Pancreas (tissue), 10 donors: ENCODE measurements around the gene HNRNPA3. TPM values are rescaled to one million over a fixed set of nuclear protein-coding genes. Genes with fewer than 3 reads are reported as not detected.
A peak's percentile ranks its signal among the peaks of the same experiment; 100 is the strongest.

Experiments used
- ATAC-seq, 4 donors: fragments of 200-7000 bp; cut with Tn5 transposase; one replicate each; pipeline versions ENCODE4 v1.8.0 to v1.9.1; 2020; ENCODE audit warnings: mild to moderate bottlenecking in 4 of 4, moderate library complexity in 4 of 4
- DNase-seq, 6 donors: peaks; one replicate each; pipeline ENCODE4 v3.0.0-alpha.2; 2020
- FAIRE-seq: peaks from 2 replicates; lab custom pipeline; 2012; peaks lifted over from hg19 to GRCh38; lab: Jason Lieb, UNC
- H3K27ac ChIP-seq, 4 donors: fragments of 200-600 bp; sonication (generic); 1 replicate in 3 of 4; 2 replicates in 1 of 4; pipeline versions ENCODE4 v1.5.0 to v1.8.0; 2020
- H3K27me3 ChIP-seq, 4 donors: fragments of 200-600 bp; one replicate each; pipeline ENCODE4 v1.8.0; 2021
- H3K36me3 ChIP-seq, 3 donors: fragments of 200-600 bp; sonication (generic) in 1 of 3; one replicate each; pipeline versions ENCODE4 v1.5.0 to v1.8.0; 2020 to 2021
- H3K4me1 ChIP-seq, 3 donors: fragments of 200-600 bp; one replicate each; pipeline ENCODE4 v1.8.0; 2021
- H3K4me3 ChIP-seq, 4 donors: fragments of 200-600 bp; sonication (generic) in 2 of 4; one replicate each; pipeline versions ENCODE4 v1.5.0 to v1.8.0; 2020 to 2021
- H3K9me3 ChIP-seq, 4 donors: fragments of 200-600 bp; one replicate each; pipeline ENCODE4 v1.8.0; 2021
- WGBS, 2 donors: extraction: QIAGEN DNeasy Blood & Tissue Kit; methylation state at CpG; one replicate each; pipeline ENCODE4 v1.1.7; 2013; 5-methylcytosine and 5-hydroxymethylcytosine counted together
- intact Hi-C, 3 donors: fragments of 100-400 bp; cut with DNase I; formaldehyde crosslinking; loops; one replicate each; pipeline versions ENCODE4 v1.11.1 to v1.14.2; 2022
- polyA plus RNA-seq, 2 donors: library from polyadenylated mRNA; stranded (reverse); fragments of 200-250 nt; gene quantifications; one replicate each; pipeline ENCODE4 v1.2.3, GENCODE V29; 2013
- total RNA-seq, 6 donors: library from RNA; stranded (reverse); fragmentation: NEBNext Ultra II Directional in 4 of 6; extraction: Animal tissue kit (Norgen Biotek cat#: 25700) in 4 of 6; gene quantifications; one replicate each; pipeline versions ENCODE4 v1.2.1 to v1.2.4, GENCODE V29; 2021 to 2023
- TF ChIP-seq, protein P1 (sequence below), 4 donors: fragments of 200-600 bp; sonication (generic) in 3 of 4; IDR thresholded peaks; one replicate each; pipeline versions ENCODE4 v1.5.0 to v1.8.0; 2021; ENCODE audit warnings: antibody characterized with exemption in 4 of 4
- donor health status: healthy with polysubstance abuse.
- donor health status: DM: no; HTN: no; CAD: no; lungs with moderate emphysema.
- donor health status: DM: no; HTN: no; CAD: no.
- donor health status: control.
- donor health status: control.
- donor health status: Bipolar disorder and iron deficiency.
- donor health status: DM: yes; HTN: yes; CAD: no.
- donor health status: DM: no; HTN: no; CAD: no.
- donor health status: DM: no; HTN: no; CAD: no.
- donor health status: DM: yes; HTN: yes; CAD: no.

The HNRNPA3 gene
- total and polyA plus RNA-seq, 8 donors, result 30.3 to 96.8 (median 70.0) TPM

DNA sequence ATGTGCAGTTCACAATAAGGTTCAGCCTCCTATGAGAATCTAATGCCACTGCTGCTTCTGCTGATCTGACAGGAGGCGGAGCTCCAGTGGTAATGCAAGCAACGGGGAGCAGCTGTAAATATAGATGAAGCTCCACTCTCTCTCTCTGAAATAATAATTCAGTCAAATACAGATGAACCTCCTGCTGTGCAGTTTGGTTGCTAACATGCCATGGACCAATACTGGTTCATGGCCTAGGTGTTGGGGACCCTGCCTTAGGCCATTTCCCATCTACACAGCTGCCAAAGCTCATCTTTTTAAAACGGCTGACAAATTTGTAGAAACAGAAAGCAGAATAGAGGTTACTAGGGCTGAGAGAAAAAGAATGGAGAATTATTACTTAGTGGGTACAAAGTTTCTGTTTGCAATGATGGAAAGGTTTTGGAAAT is 10.7 kb upstream of the HNRNPA3 start:
- ATAC-seq (no peak), DNase-seq (no peak), FAIRE-seq (no peak)
- Histone ChIP-seq H3K9me3 (no peaks in the 10 kb centered on the region), H3K27me3 (no peaks in the 10 kb centered on the region), H3K4me3 (no peak overlapping the region), H3K36me3 (no peaks in the 10 kb centered on the region), H3K4me1 (no peaks in the 10 kb centered on the region), H3K27ac (no peak overlapping the region)
- 62 to 64% methylated on average over 3 of the region's 3 CpGs for WGBS, 2 donors
- intact Hi-C loops, result no loop called here
- TF ChIP-seq, protein P1, sequence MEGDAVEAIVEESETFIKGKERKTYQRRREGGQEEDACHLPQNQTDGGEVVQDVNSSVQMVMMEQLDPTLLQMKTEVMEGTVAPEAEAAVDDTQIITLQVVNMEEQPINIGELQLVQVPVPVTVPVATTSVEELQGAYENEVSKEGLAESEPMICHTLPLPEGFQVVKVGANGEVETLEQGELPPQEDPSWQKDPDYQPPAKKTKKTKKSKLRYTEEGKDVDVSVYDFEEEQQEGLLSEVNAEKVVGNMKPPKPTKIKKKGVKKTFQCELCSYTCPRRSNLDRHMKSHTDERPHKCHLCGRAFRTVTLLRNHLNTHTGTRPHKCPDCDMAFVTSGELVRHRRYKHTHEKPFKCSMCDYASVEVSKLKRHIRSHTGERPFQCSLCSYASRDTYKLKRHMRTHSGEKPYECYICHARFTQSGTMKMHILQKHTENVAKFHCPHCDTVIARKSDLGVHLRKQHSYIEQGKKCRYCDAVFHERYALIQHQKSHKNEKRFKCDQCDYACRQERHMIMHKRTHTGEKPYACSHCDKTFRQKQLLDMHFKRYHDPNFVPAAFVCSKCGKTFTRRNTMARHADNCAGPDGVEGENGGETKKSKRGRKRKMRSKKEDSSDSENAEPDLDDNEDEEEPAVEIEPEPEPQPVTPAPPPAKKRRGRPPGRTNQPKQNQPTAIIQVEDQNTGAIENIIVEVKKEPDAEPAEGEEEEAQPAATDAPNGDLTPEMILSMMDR (IDR thresholded peaks at IDR 0.05), result no peak

DNA sequence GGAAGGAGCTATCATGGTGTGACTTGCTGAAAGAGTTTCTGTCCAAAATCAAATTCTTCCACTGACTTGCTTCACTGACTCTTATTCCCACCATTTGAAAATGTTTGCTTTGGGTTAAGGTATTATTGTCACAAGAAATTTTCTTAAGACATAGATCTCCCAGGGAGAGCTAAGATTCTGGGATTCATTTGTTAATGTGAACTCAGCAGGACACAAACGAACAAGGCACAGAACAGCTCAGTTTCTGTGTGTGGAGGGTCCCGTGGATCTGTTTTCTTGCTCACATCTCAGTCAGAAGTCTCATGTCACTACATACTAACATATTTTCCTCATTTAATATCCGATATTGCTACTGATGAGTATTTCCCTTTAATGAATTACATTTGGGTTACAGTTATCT is 8.2 kb upstream of the HNRNPA3 start:
- intact Hi-C loops, result no loop called here
- DNase-seq, result no peak
- WGBS, 2 donors, result 85 to 91% methylated on average over 3 of the region's 3 CpGs
- FAIRE-seq, result no peak
- no peak overlapping the region for H3K27ac ChIP-seq
- TF ChIP-seq, protein P1 (IDR thresholded peaks at IDR 0.05), result no peak
- no peak for ATAC-seq
- no peaks in the 10 kb centered on the region for H3K4me1 ChIP-seq
- no peaks in the 10 kb centered on the region for H3K9me3 ChIP-seq
- no peak overlapping the region for H3K4me3 ChIP-seq
- H3K36me3 ChIP-seq, result no peaks in the 10 kb centered on the region
- no peaks in the 10 kb centered on the region for H3K27me3 ChIP-seq

DNA sequence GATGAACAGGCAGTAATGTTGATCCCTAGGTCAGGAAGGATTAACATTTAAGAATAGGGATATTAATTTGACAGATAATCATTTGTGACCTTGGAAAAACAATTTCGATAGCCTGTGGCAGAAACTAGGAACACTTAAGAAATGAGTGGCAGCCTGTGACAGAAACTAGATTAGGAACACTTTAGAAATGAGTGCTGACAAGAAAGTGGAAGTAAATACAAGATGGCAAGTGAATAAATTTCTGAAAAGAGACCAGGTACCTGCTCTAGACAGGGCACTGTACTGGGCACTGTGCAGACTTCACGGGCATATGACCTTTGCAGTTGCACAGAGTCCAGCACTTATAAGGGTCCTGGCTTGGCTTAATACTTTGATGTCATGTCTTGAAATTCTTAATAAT is 5.5 kb upstream of the HNRNPA3 start:
- FAIRE-seq, result no peak
- DNase-seq, result no peak
- intact Hi-C loops, result no loop called here
- no peaks in the 10 kb centered on the region for H3K36me3 ChIP-seq
- no peak for ATAC-seq
- peaks cover 0 to 13% (median 0%) of the 10 kb centered on the region in 3 donors for H3K4me1 ChIP-seq
- no peaks in the 10 kb centered on the region for H3K9me3 ChIP-seq
- H3K27ac ChIP-seq, result no peak overlapping the region
- WGBS, 2 donors, result 49 to 50% methylated on average over 2 of the region's 2 CpGs
- TF ChIP-seq, protein P1 (IDR thresholded peaks at IDR 0.05), result no peak
- no peak overlapping the region for H3K4me3 ChIP-seq
- no peaks in the 10 kb centered on the region for H3K27me3 ChIP-seq

DNA sequence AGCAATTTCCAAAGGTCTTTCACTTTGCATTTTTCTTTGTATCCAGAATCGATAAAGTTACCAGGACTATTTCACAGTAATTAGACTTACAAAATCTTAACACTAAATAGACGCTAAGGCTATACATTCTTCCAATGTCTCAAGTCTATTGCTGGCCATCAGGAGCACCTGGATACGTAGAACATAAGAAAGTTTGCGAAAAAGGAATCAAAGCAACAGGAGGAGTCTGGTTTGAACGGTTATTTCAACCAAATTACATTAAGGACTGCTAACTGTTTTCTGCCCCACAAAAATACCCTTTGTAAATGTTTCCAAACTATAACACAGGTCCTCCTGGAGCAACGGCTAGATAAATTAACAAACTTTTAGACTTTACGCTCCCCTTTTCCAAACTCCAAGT is 1.4 kb upstream of the HNRNPA3 start:
- TF ChIP-seq, protein P1 (IDR thresholded peaks at IDR 0.05), result no peak
- Histone ChIP-seq H3K27ac (peak overlapping the region; percentile 97 to 100 (median 100)), H3K4me1 (peaks cover under 1 to 34% (median 3%) of the 10 kb centered on the region in 3 donors), H3K4me3 (peak overlapping the region in 3 of 4 donors; percentile 11 to 83 (median 45)), H3K9me3 (no peaks in the 10 kb centered on the region), H3K27me3 (no peaks in the 10 kb centered on the region), H3K36me3 (peaks cover 0 to 9% (median 0%) of the 10 kb centered on the region in 3 donors)
- ATAC-seq (no peak), DNase-seq (no peak), FAIRE-seq (no peak)
- intact Hi-C loops, result loop anchor here in 1 of 3 donors (5.0 kb wide), 1 partner anchor 51 kb away; the partner anchor contains the start of gene NFE2L2
- 20 to 21% methylated on average over 7 of the region's 7 CpGs for WGBS, 2 donors

DNA sequence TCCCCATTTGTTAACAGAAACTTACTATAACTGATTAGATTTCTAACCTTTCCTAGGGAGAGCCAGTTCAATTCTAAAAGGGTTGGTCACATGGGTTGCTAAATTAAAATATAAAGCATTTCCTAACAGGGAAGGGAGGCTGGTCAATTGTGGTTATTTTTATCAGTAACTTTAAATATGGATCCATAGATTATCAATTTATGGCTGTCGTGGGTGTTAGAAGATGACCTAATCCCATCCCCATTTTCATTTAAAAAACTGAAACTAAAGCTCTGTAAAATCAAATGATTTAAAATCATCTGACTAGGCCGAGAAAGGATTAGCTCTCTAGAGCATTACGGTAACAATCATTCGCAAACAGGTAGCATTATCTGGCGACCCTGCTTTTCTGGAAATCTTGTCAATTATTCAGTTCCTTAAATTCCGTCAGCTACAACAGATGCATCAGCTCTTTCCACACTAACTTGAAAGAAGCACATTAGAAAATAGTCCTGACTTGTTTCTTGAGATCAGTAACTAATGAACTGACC is 953 bp upstream of the HNRNPA3 start:
- Histone ChIP-seq H3K4me1 (peaks cover 4 to 35% (median 8%) of the 10 kb centered on the region in 3 donors), H3K27me3 (no peaks in the 10 kb centered on the region), H3K27ac (peak overlapping the region; percentile 97 to 100 (median 100)), H3K4me3 (peak overlapping the region; percentile 9 to 83 (median 28)), H3K9me3 (no peaks in the 10 kb centered on the region), H3K36me3 (peaks cover 0 to 14% (median 0%) of the 10 kb centered on the region in 3 donors)
- intact Hi-C loops, result loop anchor here in 1 of 3 donors (5.0 kb wide), 1 partner anchor 51 kb away; the partner anchor contains the start of gene NFE2L2
- DNase-seq (no peak), ATAC-seq (no peak), FAIRE-seq (no peak)
- TF ChIP-seq, protein P1 (IDR thresholded peaks at IDR 0.05), result no peak
- WGBS, 2 donors, result 1 to 3% methylated on average over 6 of the region's 6 CpGs
